K562 (cell line): ENCODE data around the gene CSKMT. TPM values are rescaled to one million over a fixed set of nuclear protein-coding genes. Genes with fewer than 3 reads are reported as not detected.

Experiments
- ATAC-seq: fragments of 200-7000 bp; cut with Tn5 transposase; 3 replicates; pipeline ENCODE4 v1.9.1; 2020; ENCODE audit warnings: moderate library complexity
- Bru-seq: library from RNA; stranded (reverse); fragments of 400-500 nt; gene quantifications from one replicate; lab custom pipeline; 2021; lab: Mats Ljungman, UMichigan
- BruChase-seq, 2 experiments: library from RNA; stranded (reverse); fragments of 400-500 nt; gene quantifications; one replicate each; lab custom pipeline; 2021; lab: Mats Ljungman, UMichigan
- BruUV-seq: library from RNA; stranded (reverse); fragments of 400-500 nt; replicated peaks from 2 replicates; lab custom pipeline; 2021; lab: Mats Ljungman, UMichigan
- CTCF ChIA-PET: fragments of 300-600 bp; formaldehyde crosslinking; extraction: SDS; loops from one replicate; lab custom pipeline; 2021; ENCODE audit warnings: low intra/inter-chr PET ratio; lab: Yijun Ruan, JAX
- POLR2A ChIA-PET: fragments of 300-600, 350-650 bp; sonication (Branson Sonifier 250); formaldehyde crosslinking; extraction: SDS; loops from one replicate; lab custom pipeline; 2021; ENCODE audit warnings: antibody characterized with exemption, inconsistent platforms; lab: Yijun Ruan, JAX
- DNase-seq, 4 experiments: peaks; one replicate each; pipeline versions ENCODE4 v3.0.0 to v3.0.0-alpha.2; 2011 to 2018; ENCODE audit warnings: low spot score in 3 of 4, mixed read lengths in 3 of 4; ENCODE audit errors: extremely low read depth in 1 of 4
- FAIRE-seq: peaks from 2 replicates; lab custom pipeline; 2011; peaks lifted over from hg19 to GRCh38; lab: Jason Lieb, UNC
- H2AFZ ChIP-seq: 2 replicates; pipeline ENCODE4 v1.6.0; 2011; ENCODE audit warnings: low read depth, low read length, control low read depth, inconsistent platforms
- H3K27ac ChIP-seq: fragments of 200-600 bp; 3 replicates; pipeline ENCODE4 v1.8.0; 2011; ENCODE audit warnings: low read depth, mild to moderate bottlenecking, control low read depth, inconsistent platforms, low read length, moderate library complexity, mixed read lengths; ENCODE audit errors: extremely low read depth
- H3K27me3 ChIP-seq, 2 experiments: fragments of 300-600 bp in 1 of 2; 2 replicates in 1 of 2; 3 replicates in 1 of 2; pipeline versions ENCODE4 v1.6.0 to v1.8.0; 2011; ENCODE audit warnings: inconsistent platforms in 2 of 2, low read length in 2 of 2, mild to moderate bottlenecking in 1 of 2, mixed read lengths in 1 of 2, moderate library complexity in 1 of 2; ENCODE audit not compliant: control insufficient read depth in 2 of 2, insufficient read depth in 2 of 2
- H3K36me3 ChIP-seq: fragments of 300-600 bp; 3 replicates; pipeline ENCODE4 v1.8.0; 2011; ENCODE audit warnings: mild to moderate bottlenecking, low read length, inconsistent platforms; ENCODE audit not compliant: control insufficient read depth, insufficient read depth
- H3K4me1 ChIP-seq, 2 experiments: fragments of 200-600 bp in 1 of 2; replicated peaks in 1 of 2; 2 replicates in 1 of 2; 3 replicates in 1 of 2; pipeline versions ENCODE4 v1.5.1 to v1.8.0; 2011; ENCODE audit warnings: inconsistent platforms in 2 of 2, low read length in 2 of 2, mild to moderate bottlenecking in 1 of 2, mixed read lengths in 1 of 2, moderate library complexity in 1 of 2; ENCODE audit not compliant: control insufficient read depth in 2 of 2, insufficient read depth in 2 of 2
- H3K4me2 ChIP-seq: 2 replicates; pipeline ENCODE4 v1.6.1; 2011; ENCODE audit warnings: low read length, control low read depth, inconsistent platforms, mixed read lengths; ENCODE audit not compliant: insufficient read depth
- H3K4me3 ChIP-seq: fragments of 200-600 bp; sonication (generic), shearing (Covaris generic); 2 replicates; pipeline ENCODE4 v1.5.1; 2016; ENCODE audit warnings: control low read depth, inconsistent platforms
- H3K79me2 ChIP-seq: fragments of 200-600 bp; 3 replicates; pipeline ENCODE4 v1.8.0; 2011; ENCODE audit warnings: low read length, inconsistent platforms; ENCODE audit not compliant: control insufficient read depth, insufficient read depth
- H3K9ac ChIP-seq, 2 experiments: 2 replicates each; pipeline versions ENCODE4 v1.6.0 to v1.6.1; 2011; ENCODE audit warnings: low read depth in 2 of 2, low read length in 2 of 2, control low read depth in 1 of 2, inconsistent platforms in 1 of 2, mild to moderate bottlenecking in 1 of 2, mixed read lengths in 1 of 2; ENCODE audit not compliant: insufficient read depth in 1 of 2
- H3K9me1 ChIP-seq: one replicate; pipeline ENCODE4 v1.6.0; 2011; ENCODE audit warnings: inconsistent platforms, mild to moderate bottlenecking, low read length, moderate library complexity; ENCODE audit not compliant: control insufficient read depth, insufficient read depth
- H3K9me3 ChIP-seq: replicated peaks from 2 replicates; pipeline ENCODE4 v1.5.1; 2011; ENCODE audit warnings: low read depth, low read length, inconsistent platforms; ENCODE audit not compliant: control insufficient read depth, insufficient read depth
- H4K20me1 ChIP-seq: replicated peaks from 2 replicates; pipeline ENCODE4 v1.6.1; 2011; ENCODE audit warnings: low read length, inconsistent platforms, mixed read lengths; ENCODE audit not compliant: control insufficient read depth, insufficient read depth
- BACH1 ChIP-seq: fragments of 200-800 bp; sonication (Bioruptor generic); IDR thresholded peaks from 2 replicates; pipeline ENCODE4 v1.6.1; 2016; ENCODE audit warnings: missing genetic modification characterization, missing compliant biosample characterization
- EP400 ChIP-seq: fragments of 450-650 bp; IDR thresholded peaks from 2 replicates; pipeline ENCODE4 v1.6.1; 2017; ENCODE audit warnings: antibody characterized with exemption, mild to moderate bottlenecking, moderate library complexity
- ERF ChIP-seq: fragments of 450-650 bp; formaldehyde crosslinking; IDR thresholded peaks from 2 replicates; pipeline ENCODE4 v1.4.0; 2020; ENCODE audit warnings: mild to moderate bottlenecking, mixed read lengths
- MAFG ChIP-seq: fragments of 450-650 bp; conservative IDR thresholded peaks from 2 replicates; pipeline ENCODE4 v1.6.1; 2016; ENCODE audit warnings: missing genetic modification characterization, missing compliant biosample characterization
- MAZ ChIP-seq, 2 experiments: fragments of 450-650 bp in 1 of 2; sonication (generic) in 1 of 2; formaldehyde crosslinking; IDR thresholded peaks in 1 of 2; conservative IDR thresholded peaks in 1 of 2; 2 replicates each; pipeline versions ENCODE4 v1.4.0 to v1.5.0; 2020; ENCODE audit warnings: mild to moderate bottlenecking in 1 of 2, missing genetic modification reagents in 1 of 2
- NR4A1 ChIP-seq, 2 experiments: fragments of 250-450 bp in 1 of 2; fragments of 450-650 bp in 1 of 2; sonication (Bioruptor Pico) in 1 of 2; IDR thresholded peaks; 2 replicates each; pipeline versions ENCODE4 v1.4.0 to v1.6.1; 2016 to 2020; ENCODE audit warnings: mild to moderate bottlenecking in 2 of 2, missing compliant biosample characterization in 1 of 2, missing genetic modification characterization in 1 of 2, moderate library complexity in 1 of 2
- SMAD4 ChIP-seq: fragments of 250-450 bp; sonication (Bioruptor Pico); conservative IDR thresholded peaks from 2 replicates; pipeline ENCODE4 v1.8.0; 2021; ENCODE audit warnings: inconsistent platforms, mild to moderate bottlenecking, moderate library complexity
- SUPT5H ChIP-seq: fragments of 450-650 bp; IDR thresholded peaks from 2 replicates; pipeline ENCODE4 v1.6.1; 2016
- WGBS: fragments of 100-300 bp; shearing (Covaris generic); methylation state at CpG from one replicate; pipeline ENCODE4 v1.1.6; 2016; ENCODE audit warnings: low coverage, mixed read lengths; ENCODE audit not compliant: insufficient coverage; ENCODE audit errors: missing lambda C conversion rate; 5-methylcytosine and 5-hydroxymethylcytosine counted together
- in situ Hi-C: fragments of 300-500 bp; cut with MboI; formaldehyde crosslinking; loops from 4 replicates; pipeline ENCODE4 v1.15.0; 2018; ENCODE audit warnings: inconsistent platforms, mixed read lengths
- intact Hi-C: fragments of 100-400 bp; cut with micrococcal nuclease; formaldehyde crosslinking; loops from 2 replicates; pipeline ENCODE4 v1.14.2; 2022
- long read RNA-seq, 3 experiments: library from polyadenylated mRNA in 2 of 3; library from RNA in 1 of 3; unstranded in 2 of 3; stranded (forward) in 1 of 3; transcript quantifications; one replicate each; pipeline ENCODE4 v2.0.0, GENCODE V29; 2019 to 2022
- polyA minus RNA-seq, 3 experiments: library from RNA; depleted of rRNA, polyadenylated mRNA; stranded (reverse); fragments of >200 nt; gene quantifications; 2 replicates each; pipeline ENCODE4 v1.2.3, GENCODE V29; 2011
- polyA plus RNA-seq, 8 experiments: library from polyadenylated mRNA; depleted of rRNA in 4 of 8; stranded (reverse) in 5 of 8; unstranded in 3 of 8; fragments of >200 nt; fragmentation: Nextera tagmentation in 2 of 8; fragmentation: Illumina TruSeq in 1 of 8; extraction: Ambion mirVana in 2 of 8; extraction: Trizol in 1 of 8; gene quantifications; 2 replicates each; pipeline versions ENCODE4 v1.2.1 to v1.2.3, GENCODE V29; 2011 to 2014; ENCODE audit warnings: inconsistent platforms in 1 of 8, missing spikeins in 1 of 8
- total RNA-seq, 7 experiments: library from RNA; depleted of rRNA in 6 of 7; stranded (reverse); fragments of >200 nt in 6 of 7; fragmentation: Illumina TruSeq in 2 of 7; extraction: Trizol in 2 of 7; gene quantifications; 2 replicates each; pipeline versions ENCODE4 v1.2.1 to v1.2.3, GENCODE V29; 2011 to 2021; ENCODE audit warnings: low replicate concordance in 1 of 7
- TF ChIP-seq, protein P1 (sequence below): fragments of 250-450 bp; sonication (Bioruptor Pico); IDR thresholded peaks from 2 replicates; pipeline ENCODE4 v1.6.1; 2021; ENCODE audit warnings: mild to moderate bottlenecking
- TF ChIP-seq, protein P2 (sequence below): fragments of 450-650 bp; IDR thresholded peaks from 2 replicates; pipeline ENCODE4 v1.7.0; 2016; ENCODE audit warnings: borderline replicate concordance
- TF ChIP-seq, protein P3 (sequence below): fragments of 450-650 bp; IDR thresholded peaks from 2 replicates; pipeline ENCODE4 v1.6.1; 2016

CSKMT gene, protein sequence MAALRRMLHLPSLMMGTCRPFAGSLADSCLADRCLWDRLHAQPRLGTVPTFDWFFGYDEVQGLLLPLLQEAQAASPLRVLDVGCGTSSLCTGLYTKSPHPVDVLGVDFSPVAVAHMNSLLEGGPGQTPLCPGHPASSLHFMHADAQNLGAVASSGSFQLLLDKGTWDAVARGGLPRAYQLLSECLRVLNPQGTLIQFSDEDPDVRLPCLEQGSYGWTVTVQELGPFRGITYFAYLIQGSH
- 29.6 and 84.4 TPM in 2 replicates for total RNA-seq (2011; cell fraction: chromatin; rRNA removed; ENCODE audit: low replicate concordance)
- 164 and 176 TPM in 2 replicates for total RNA-seq (2011; cell fraction: nucleolus; rRNA removed)
- total RNA-seq (2011; cell fraction: nucleoplasm; rRNA removed) = 111 and 137 TPM in 2 replicates
- 21.5 and 36.5 TPM in 2 replicates for total RNA-seq (2014; rRNA removed)
- total RNA-seq (2014; rRNA removed; fragmentation: Illumina TruSeq; extraction: Trizol) = 31.8 and 72.8 TPM in 2 replicates
- 105 and 108 TPM in 2 replicates for total RNA-seq (2015; rRNA removed; fragmentation: Illumina TruSeq; extraction: Trizol)
- 65.1 and 65.2 TPM in 2 replicates for total RNA-seq (2021)
- 10.3 and 13.6 TPM in 2 replicates for polyA plus RNA-seq (2011; rRNA removed)
- 25.7 and 34.0 TPM in 2 replicates for polyA plus RNA-seq (2011; cell fraction: cytosol; rRNA removed)
- polyA plus RNA-seq (2011; cell fraction: nucleus; rRNA removed) = 37.0 and 50.1 TPM in 2 replicates
- 16.8 and 35.5 TPM in 2 replicates for polyA plus RNA-seq (2012)
- polyA plus RNA-seq (2014; fragmentation: Illumina TruSeq; extraction: Trizol) = 12.7 and 15.3 TPM in 2 replicates
- polyA plus RNA-seq (2014; fragmentation: Nextera tagmentation; extraction: Ambion mirVana) = 10 to 100 TPM; 26.4 to 31.8 TPM
- polyA plus RNA-seq (2014; rRNA removed) = 27.2 and 34.1 TPM in 2 replicates
- 14.7 and 14.8 TPM in 2 replicates for polyA minus RNA-seq (2011; rRNA and poly(A)+ RNA removed)
- 43.4 and 96.5 TPM in 2 replicates for polyA minus RNA-seq (2011; cell fraction: cytosol; rRNA and poly(A)+ RNA removed)
- polyA minus RNA-seq (2011; cell fraction: nucleus; rRNA and poly(A)+ RNA removed) = 110 and 160 TPM in 2 replicates
- Bru-seq, nascent RNA = percentile 96 among the genes with signal in this experiment
- percentile 74 among the genes with signal in this experiment for BruChase-seq, experiment 1, labeled RNA remaining after a 2-hour chase
- BruChase-seq, experiment 2, labeled RNA remaining after a 6-hour chase = percentile 78 among the genes with signal in this experiment
- long read RNA-seq, experiment 1, transcript CSKMT-202 (2 exons, 2,870 nt) = major isoform, 76 of 113 reads
- long read RNA-seq, experiment 1, transcript CSKMT-204 (1 exons, 376 nt) = minor isoform, 16 of 113 reads
- long read RNA-seq, experiment 1, partial matches to known transcripts = 0 of 113 reads
- long read RNA-seq, experiment 1, other reads (novel, unspliced or antisense) = 17 of 113 reads
- long read RNA-seq, experiment 2, transcript CSKMT-204 (1 exons, 376 nt) = major isoform, 6 of 12 reads
- long read RNA-seq, experiment 2, partial matches to known transcripts = 6 of 12 reads
- long read RNA-seq, experiment 2, other reads (novel, unspliced or antisense) = 0 of 12 reads
- long read RNA-seq, experiment 3, partial matches to known transcripts = 0 of 11 reads
- long read RNA-seq, experiment 3, other reads (novel, unspliced or antisense) = 1 of 11 reads

DNA sequence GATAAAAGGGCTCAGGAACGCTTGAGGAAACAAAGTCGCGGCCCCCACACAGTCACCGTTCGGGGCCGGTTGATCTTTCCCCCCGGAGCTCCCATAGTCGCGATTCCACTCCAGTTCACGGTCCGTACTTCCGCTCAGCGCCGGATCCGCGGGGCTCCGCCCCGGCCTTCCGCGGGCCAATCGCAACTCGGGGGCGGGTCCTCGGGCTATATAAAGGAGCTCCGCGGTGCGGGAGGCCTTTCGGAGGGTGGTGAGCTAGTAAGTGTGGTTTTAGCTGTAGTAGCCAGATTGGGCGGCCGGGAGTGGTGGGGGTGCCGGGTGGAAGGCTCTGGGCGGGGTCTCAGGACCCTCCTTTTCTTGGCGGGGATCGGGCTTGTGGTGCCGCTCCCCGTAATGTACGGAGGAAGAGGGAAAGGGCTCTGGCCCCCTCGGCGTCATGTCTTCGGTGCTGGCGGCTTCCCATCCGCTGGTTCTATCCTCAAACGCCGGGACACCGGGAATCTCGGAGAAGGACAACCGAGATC is at the start of gene CSKMT, which contains the start of gene C11orf98:
CSKMT (plus strand) TSS at position 238 of the 524 bp plus-strand sequence. CDS start 568 bp downstream, outside the sequence.
C11orf98 (minus strand) TSS at position 136 of the 524 bp plus-strand sequence; CDS start at position 95, 41 bp downstream.
- under 1% methylated on average over 33 of the region's 47 CpGs for WGBS
- DNase-seq (peak; percentile 91 to 97 (median 94)), FAIRE-seq (peak; percentile 77), ATAC-seq (peak; percentile 87)
- no peaks in the 10 kb centered on the region for H3K9me3 ChIP-seq
- peak within 1 kb of the TSS; percentile 85 to 100 for H3K9ac ChIP-seq
- peak within 1 kb of the TSS; percentile 73 for H3K4me3 ChIP-seq
- in situ Hi-C loops (no loop called here), intact Hi-C loops (loop anchor here (2.0 to 5.0 kb wide), 2 partner anchors 18 to 177 kb away; partner anchors contain the start of gene GANAB)
- peaks cover 7% of the 10 kb centered on the region; the same call in 1 of the 2 replicates for H4K20me1 ChIP-seq
- peak within 1 kb of the TSS; percentile 80 for H3K27ac ChIP-seq
- peaks cover 75% of the 10 kb centered on the region for H3K79me2 ChIP-seq
- CTCF ChIA-PET = no interaction called here
- H3K27me3 ChIP-seq = no peaks in the 10 kb centered on the region
- peaks cover 19 to 41% of the 10 kb centered on the region in 2 experiments; a peak in 4 of 5 replicates for H3K4me1 ChIP-seq
- H3K4me2 ChIP-seq = peak within 1 kb of the TSS; percentile 97
- H3K36me3 ChIP-seq = peaks cover 52% of the 10 kb centered on the region
- H2AFZ ChIP-seq = peak within 1 kb of the TSS; percentile 77
- TSS peak; percentile 93 for BruUV-seq
- POLR2A ChIA-PET = interaction anchor here (0.6 to 8.8 kb wide), 63 partner anchors 9 to 1072 kb away, joined by 3 to 161 read pairs (median 5); partner anchors contain the start of genes B3GAT3, EEF1G, EML3 and GANAB
- no peaks in the 10 kb centered on the region for H3K9me1 ChIP-seq
- TF ChIP-seq SUPT5H (peak; percentile 100), EP400 (peak; percentile 80), MAZ (CRISPR knock-in tag; conservative IDR thresholded peaks at IDR 0.05 in 1 of 2, IDR thresholded peaks at IDR 0.05 in 1 of 2) (peak; percentile 81 to 89; a peak in 3 of 4 replicates), SMAD4 (CRISPR knock-in tag) (no peak), NR4A1 (CRISPR knock-in tag; IDR thresholded peaks at IDR 0.05) (no peak), NR4A1 (tag; IDR thresholded peaks at IDR 0.05) (no peak), BACH1 (tag) (no peak), MAFG (tag) (no peak), ERF (CRISPR knock-in tag) (peak; percentile 69; the same call in 1 of the 2 replicates)
- TF ChIP-seq, protein P1, sequence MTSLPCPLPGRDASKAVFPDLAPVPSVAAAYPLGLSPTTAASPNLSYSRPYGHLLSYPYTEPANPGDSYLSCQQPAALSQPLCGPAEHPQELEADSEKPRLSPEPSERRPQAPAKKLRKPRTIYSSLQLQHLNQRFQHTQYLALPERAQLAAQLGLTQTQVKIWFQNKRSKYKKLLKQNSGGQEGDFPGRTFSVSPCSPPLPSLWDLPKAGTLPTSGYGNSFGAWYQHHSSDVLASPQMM (CRISPR knock-in tag) = 0 out of 2 replicates have a peak, but pooled peaks have one; percentile 30
- TF ChIP-seq, protein P2, sequence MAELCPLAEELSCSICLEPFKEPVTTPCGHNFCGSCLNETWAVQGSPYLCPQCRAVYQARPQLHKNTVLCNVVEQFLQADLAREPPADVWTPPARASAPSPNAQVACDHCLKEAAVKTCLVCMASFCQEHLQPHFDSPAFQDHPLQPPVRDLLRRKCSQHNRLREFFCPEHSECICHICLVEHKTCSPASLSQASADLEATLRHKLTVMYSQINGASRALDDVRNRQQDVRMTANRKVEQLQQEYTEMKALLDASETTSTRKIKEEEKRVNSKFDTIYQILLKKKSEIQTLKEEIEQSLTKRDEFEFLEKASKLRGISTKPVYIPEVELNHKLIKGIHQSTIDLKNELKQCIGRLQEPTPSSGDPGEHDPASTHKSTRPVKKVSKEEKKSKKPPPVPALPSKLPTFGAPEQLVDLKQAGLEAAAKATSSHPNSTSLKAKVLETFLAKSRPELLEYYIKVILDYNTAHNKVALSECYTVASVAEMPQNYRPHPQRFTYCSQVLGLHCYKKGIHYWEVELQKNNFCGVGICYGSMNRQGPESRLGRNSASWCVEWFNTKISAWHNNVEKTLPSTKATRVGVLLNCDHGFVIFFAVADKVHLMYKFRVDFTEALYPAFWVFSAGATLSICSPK = no peak
- TF ChIP-seq, protein P3, sequence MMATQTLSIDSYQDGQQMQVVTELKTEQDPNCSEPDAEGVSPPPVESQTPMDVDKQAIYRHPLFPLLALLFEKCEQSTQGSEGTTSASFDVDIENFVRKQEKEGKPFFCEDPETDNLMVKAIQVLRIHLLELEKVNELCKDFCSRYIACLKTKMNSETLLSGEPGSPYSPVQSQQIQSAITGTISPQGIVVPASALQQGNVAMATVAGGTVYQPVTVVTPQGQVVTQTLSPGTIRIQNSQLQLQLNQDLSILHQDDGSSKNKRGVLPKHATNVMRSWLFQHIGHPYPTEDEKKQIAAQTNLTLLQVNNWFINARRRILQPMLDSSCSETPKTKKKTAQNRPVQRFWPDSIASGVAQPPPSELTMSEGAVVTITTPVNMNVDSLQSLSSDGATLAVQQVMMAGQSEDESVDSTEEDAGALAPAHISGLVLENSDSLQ = no peak
